GM19025 (cell line): Measurements from ENCODE around the gene IDH1.
"Not testable (repeated sequence)": the region's sequence is repeated elsewhere in the genome, so short reads cannot be mapped to it uniquely, and the experiment has no call there.

Experiments
- ATAC-seq: cut with Tn5 transposase; IDR thresholded peaks from one replicate; pipeline ENCODE4 v1.9.1; 2021; ENCODE audit warnings: mild to moderate bottlenecking, low read depth, moderate library complexity; ENCODE audit not compliant: unreplicated experiment

IDH1 gene

GRCh38 chr2:208222351-208222750, 32.5 kb downstream of the IDH1 start:
- no peak for ATAC-seq

- ATAC-seq, result not testable (repeated sequence)
Measured at GRCh38 chr2:208221873-208222272, 33.0 kb downstream of the IDH1 start.

GRCh38 chr2:208210688-208211451, 44.0 kb downstream of the IDH1 start:
- no peak for ATAC-seq

GRCh38 chr2:208208335-208209085, 46.4 kb downstream of the IDH1 start:
- no peak for ATAC-seq

- ATAC-seq, result no peak
Measured at GRCh38 chr2:208207769-208208168, 47.1 kb downstream of the IDH1 start.

- ATAC-seq, result no peak
Measured at GRCh38 chr2:208204166-208204565, 50.7 kb downstream of the IDH1 start.

- ATAC-seq, result no peak
Measured at GRCh38 chr2:208195531-208195930, 59.3 kb downstream of the IDH1 start.

- no peak for ATAC-seq
Measured at GRCh38 chr2:208192611-208193236, 62.1 kb downstream of the IDH1 start.

GRCh38 chr2:208189810-208190503, 64.9 kb downstream of the IDH1 start, which contains the start of gene C2orf80:
Gene C2orf80, minus strand, starts transcription at chr2:208190030. Its CDS starts 3,044 bp downstream, at chr2:208186986.
- no peak for ATAC-seq

GRCh38 chr2:208189069-208189809, 65.6 kb downstream of the IDH1 start:
- ATAC-seq, result no peak

- ATAC-seq, result no peak
Measured at GRCh38 chr2:208186893-208187292, 68.0 kb downstream of the IDH1 start.

GRCh38 chr2:208186465-208186864, 68.4 kb downstream of the IDH1 start:
- no peak for ATAC-seq
